HG02852 (cell line): ENCODE measurements around the gene SH3PXD2B.
"Not testable (repeated sequence)": the region's sequence is repeated elsewhere in the genome, so short reads cannot be mapped to it uniquely, and the experiment has no call there.

Experiments used
- ATAC-seq: cut with Tn5 transposase; IDR thresholded peaks from one replicate; pipeline ENCODE4 v1.9.1; 2021; ENCODE audit warnings: mild to moderate bottlenecking, moderate library complexity; ENCODE audit not compliant: unreplicated experiment

Gene SH3PXD2B

DNA sequence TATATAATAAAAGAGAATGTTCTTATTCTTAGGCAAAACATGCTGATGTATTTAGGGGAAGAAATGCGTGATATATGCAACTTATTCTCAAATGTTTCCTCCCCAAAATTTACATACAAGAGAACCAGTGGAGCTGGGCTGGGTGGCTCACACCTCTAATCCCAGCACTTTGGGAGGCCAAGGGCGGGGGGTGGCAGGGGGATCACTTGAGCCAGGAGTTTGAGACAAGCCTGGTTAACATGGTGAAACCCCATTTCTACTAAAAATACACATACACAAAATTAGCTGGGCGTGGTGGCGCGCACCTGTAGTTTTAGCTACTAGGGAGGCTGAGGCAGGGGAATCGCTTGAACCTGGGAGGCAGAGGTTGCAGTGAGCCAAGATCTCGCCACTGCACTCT lies 143.3 kb downstream of the SH3PXD2B start:
- no peak for ATAC-seq

DNA sequence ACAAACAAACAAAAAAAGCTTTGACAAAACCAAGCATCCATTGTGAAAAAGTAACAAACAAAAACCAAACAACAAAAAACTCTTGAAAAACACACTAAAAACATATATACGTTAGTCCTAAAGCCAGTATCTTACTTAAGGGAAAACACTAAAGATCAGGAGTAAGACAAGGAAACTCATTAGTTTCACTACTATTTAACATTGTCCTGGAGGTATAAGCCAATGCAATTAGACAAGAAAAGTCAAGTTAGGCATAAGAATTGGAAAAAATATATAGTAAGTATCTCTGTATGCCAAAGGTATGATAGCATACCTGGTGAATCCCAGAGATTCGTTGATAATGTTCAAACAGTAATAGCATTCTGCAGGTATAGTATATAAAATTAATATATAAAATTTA lies 148.9 kb downstream of the SH3PXD2B start:
- ATAC-seq = no peak

DNA sequence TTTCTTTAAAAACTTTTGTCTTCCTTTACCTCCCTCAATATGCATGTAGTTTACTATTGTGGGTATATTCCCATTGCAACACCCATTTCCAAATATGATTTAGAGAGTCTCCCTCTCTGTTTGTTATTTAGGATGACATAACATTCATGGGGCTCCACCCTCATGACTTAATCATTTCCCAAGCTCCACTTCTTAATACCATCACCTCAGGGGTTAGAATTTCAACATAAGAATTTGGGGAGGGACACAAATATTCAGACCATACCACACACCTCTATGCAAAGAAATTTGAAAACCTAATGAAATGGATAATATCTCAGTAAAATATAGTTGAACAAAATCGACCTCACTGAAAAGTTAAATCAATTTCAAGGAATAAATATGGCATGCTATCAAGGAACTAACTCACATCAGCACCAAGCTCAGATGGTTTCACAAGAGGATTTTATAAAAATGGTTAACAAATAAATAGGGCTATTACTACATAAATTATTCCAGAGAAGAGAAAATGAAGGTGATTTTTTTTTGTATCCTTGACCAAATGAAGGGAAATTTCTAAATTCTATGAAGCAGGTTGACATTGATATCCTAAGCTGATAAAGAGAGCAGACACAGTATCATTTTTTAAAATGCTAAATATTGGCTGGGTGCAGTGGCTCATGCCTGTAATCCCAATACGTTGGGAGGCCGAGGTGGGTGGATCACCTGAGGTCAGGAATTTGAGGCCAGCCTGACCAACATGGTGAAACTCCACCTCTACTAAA lies 150.6 kb downstream of the SH3PXD2B start:
- ATAC-seq = no peak

DNA sequence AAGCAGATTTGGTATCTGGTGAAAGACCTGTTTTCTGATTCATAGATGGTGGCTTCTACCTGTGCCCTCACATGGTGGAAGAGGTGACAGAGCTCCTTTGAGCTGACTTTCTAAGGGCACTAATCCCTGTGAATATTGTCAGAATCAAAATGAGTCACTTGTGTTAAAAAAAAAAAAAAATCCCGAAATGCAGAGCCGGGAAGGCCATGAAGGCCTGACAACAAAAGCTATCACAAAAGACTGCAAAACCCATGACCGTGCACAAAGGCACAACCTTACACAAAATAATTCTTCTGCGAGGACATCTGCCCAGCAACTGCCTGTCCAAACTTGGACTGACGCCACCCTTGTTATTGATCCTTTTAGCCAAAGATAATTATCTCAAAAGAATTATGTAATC lies 151.2 kb downstream of the SH3PXD2B start:
- ATAC-seq = no peak

DNA sequence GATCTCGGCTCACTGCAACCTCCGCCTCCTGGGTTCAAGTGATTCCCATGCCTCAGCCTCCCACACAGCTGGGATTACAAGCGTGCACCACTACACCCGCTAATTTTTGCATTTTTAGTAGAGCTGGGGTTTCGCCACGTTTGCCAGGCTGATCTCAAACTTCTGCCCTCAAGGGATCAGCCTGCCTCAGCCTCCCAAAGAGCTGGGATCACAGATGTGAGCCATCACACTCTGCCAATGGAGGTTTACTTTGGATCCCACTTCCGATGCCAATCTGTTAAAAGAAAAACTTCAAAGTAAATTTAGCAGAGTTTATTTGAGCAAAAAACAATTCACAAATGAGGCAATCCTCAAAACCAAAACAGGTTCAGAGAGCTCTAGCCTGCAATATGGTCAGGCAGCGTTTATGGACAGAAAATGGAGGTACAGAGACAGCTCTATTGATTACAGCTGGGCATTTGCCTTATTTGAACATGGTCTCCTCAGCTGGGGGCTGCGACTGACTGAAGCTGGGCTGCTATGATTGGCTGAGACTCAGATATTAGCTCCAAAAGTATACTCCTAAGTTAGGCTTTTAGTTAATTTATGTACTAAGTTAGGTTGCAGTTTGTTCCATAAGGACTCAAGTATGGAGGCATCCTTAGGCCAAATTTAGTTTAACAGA lies 152.1 kb downstream of the SH3PXD2B start:
- no peak for ATAC-seq

DNA sequence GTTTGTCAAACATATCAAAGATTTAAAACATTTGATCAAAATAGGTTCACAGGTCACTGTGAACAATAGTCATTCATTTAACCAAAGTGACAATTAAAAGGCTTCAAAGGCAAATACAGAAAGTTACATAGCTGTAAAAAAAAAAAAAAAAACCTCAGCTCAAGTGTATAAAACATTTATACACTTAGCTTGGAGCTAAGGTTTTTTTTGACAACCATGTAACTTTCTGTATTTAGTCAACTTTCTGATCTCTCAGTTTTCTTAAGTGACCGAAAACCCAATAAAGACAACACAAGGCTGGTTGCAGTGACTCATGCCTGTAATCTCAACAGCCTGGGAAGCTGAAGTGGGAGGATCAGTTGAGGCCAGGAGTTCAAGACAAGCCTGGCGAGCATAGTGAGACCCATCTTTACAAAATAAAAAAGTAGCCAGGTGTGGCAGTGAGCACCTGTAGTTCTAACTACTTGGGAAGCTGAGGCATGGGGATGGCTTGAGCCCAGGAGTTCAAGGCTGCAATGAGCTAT lies 154.3 kb downstream of the SH3PXD2B start:
- ATAC-seq = no peak

DNA sequence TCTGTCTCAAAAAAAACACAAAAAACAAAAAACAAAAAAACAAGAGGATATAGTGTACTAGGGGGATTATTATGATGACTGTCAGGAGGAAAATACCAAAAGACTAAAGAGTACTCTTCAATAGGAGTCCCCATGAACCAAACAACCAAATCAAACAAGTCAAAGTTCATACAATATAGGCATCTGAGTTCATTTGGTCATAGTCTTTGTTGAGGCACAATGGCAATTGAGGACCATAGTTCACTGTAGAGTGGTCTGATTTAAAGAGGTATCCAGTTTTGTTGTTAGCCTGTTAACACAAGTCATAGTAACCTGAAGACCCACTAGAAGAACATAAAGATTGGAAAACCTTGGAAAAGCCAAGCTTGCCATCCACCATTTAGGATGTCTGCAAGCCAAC lies 159.5 kb downstream of the SH3PXD2B start:
- ATAC-seq = no peak

DNA sequence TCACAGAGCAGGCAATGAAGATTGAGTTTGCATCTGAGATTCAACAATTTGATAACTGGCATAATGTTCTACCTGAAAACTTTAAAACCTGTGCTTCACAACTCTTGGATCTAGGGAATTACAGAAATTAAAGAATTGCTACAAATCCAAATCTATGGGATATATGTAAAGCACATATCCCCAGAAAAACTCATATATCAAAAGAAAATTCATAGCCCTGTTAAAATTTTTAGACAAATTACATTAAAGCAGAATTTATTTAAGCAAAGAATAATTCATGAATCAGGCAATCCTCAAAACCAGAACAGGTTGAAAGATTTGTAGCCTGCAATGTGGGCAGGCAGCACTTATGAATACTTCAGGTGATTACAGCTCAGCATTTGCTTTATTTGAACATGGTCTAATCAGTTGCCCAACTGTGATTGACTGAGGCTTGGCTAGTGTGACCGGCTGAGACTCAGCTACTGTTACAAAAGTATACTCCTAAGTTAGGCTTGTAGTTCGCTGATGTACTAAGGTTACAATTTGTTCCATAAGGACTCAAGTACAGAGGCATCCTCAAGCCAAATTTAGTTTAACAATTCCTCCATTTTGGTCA lies 160.5 kb downstream of the SH3PXD2B start:
- no peak for ATAC-seq

DNA sequence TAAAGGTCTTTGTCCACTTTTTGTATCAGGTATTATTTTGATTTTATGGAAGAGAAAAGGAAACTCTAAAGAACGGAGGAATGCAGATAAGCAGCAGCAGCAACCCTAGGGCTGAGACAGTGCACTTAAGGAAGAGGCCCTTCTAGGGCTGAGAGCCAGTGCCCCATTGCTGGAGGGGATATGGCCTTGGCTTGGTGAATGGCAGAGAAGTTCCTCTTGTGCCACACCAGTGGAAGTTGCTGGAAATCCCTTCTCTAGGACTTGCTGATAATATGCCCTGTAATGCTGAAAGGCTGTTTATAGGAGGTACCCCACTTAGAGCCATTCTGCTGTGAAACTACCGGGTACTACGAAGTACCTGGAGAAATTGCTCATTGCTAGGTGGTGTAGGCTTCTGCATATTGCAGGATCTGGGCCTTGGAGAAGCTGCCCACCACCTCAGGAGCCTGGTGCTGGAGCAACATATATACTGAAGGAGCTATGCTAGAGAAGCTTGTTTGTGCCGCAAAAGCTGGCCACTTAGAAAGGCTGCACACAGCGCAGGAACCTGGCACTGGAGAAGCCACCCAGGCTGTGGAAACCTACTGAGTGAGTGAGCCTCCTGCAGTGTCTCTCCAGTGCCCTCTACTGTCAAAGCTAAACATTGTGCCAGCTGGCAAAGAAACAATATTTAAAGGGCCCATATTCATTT lies 161.1 kb downstream of the SH3PXD2B start:
- peak; percentile 89 for ATAC-seq

DNA sequence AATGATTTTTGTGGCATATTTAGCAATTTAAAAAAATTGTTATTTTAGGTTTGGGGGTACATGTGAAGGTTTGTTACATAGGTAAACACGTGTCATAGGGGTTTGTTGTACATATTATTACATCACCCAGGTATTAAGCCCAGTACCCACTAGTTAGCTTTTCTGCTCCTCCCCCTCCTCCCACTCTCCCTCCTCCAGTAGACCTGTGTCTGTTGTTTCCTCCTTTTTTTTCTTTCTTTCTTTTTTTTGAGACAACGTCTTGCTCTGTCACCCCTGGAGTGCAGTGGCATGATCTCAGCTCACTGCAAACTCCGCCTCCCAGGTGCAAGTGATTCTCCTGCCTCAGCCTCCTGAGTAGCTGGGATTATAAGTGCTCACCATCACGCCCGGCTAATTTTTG lies 162.5 kb downstream of the SH3PXD2B start:
- not testable (repeated sequence) for ATAC-seq

DNA sequence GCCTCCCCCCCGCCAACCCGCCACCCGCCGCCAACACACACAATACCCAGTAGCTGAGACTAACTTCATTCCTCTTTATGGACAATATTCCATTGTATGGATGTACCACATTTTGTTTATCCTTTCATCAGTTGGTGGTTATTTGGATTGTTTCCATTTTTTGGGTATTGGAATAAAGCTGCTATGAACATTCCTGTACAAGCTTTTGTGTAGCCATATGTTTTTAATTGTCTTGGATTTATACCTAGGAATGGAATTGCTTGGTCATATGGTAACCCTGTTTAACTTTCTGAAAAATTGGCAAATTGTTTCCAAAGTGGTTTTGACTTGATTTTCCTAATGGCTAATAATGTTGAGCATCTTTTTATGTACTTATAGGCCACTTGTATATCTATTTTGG lies 165.9 kb downstream of the SH3PXD2B start:
- ATAC-seq = no peak

DNA sequence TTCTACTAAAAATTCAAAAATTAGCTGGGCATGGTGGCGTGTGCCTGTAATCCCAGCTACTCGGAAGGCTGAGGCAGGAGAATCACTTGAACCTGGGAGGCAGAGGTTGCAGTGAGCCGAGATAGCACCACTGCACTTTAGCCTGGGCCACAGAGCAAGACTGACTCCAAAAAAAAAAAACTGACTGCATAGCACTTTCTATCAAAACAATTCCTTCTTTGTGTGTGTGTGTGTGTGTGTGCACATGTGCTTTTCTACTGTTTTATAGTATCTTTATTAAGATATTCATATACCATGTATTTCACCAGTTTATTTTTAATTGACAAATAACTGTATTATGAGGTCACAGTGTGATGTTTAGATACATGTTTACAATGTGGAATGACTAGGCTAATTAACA lies 167.2 kb downstream of the SH3PXD2B start:
- not testable (repeated sequence) for ATAC-seq

DNA sequence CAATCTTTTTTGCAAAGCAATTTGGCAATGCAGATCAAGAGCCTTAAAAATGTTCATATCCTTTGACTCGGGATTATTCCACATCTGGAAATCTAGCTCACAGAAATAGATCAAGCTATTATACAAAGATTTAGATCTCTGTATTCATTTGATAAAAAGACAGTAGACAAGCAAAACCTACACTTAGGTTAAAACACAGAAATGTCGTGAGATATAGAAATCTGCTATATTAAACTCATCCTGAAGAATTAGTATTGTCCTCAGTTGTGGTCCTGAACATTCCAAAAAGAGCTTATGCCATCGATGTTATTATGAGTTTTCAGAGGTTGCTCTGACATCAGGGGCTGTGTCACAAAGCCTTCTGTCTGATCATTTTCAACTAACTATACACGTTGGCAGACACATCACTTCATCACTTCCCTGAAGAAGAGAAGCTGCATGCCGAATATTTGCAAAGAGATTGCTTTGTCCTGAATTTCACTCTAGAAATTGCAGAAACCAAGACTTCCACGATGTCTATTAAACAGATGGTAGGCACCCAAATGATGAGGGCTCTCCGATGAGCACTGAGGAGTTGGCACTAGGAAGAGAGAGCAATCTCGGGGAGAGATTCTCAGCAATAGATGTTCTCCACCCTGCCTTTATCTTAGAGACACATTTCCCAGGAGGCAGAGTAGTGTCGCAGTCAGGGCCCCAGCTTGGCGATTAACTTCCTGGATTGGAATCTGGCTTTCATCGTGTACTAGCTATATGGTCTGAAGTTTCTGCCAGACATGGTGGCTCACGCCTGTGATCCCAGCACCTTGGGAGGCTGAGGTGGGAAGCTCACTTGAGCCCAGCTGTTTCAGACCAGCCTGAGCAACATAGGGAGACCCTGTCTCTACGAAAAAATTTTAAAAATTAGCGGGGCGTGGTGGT lies 168.8 kb downstream of the SH3PXD2B start:
- no peak for ATAC-seq

DNA sequence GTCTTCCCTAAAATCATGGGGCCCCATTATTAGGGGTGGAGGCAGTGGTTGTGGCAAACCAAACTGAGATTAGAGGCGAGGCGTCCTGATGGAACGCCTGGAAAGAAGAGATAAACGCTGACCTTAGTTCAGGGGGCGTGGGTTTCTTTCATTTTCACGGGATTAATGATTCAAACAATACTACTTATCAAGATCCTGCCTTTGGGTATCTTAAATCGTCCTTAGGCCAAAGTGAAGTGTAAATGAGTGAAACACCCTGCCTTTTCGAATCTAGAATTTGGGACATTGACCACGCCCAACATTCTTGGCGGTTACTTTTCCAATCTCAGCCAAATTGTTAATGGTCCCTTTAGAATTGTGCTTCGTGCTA lies 169.7 kb downstream of the SH3PXD2B start:
- no peak for ATAC-seq

DNA sequence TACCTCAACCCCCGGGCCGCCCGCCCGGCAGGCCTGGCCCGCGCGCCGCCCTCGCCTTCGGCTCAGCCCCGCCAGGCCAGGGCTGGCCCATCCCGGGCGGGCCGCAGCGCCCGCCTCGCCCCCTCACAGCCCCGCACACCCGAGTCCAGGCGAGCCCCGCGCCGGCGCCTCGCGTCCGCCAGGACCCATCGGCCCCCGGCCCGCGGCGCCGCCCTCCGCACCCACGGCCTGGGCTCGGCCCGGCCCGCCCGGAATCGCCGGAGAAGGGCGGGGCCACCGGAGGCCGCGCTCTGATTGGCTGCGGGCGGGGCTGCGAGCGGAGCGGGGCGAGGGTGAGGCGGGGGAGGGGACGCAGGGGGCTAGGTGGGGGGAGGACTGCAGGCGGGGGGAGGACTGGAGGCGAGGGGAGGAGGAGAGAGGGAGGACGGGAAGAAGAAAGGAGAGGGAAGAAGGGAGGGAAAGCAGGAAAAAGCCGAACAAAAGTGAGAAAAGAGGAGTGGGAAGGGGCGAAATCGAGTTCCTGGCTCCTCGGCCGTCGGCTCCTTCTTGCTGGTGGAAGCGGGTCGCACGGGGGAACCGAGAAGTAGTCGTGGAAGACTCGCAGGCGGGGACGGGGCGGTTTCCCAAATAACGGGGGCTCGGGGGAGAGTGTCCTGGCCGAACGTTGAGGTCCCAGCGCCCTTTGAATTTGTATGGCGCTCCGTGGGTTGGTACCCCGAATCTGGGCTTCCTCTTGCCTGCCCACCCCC lies 170.3 kb downstream of the SH3PXD2B start:
- ATAC-seq = peak; percentile 85

DNA sequence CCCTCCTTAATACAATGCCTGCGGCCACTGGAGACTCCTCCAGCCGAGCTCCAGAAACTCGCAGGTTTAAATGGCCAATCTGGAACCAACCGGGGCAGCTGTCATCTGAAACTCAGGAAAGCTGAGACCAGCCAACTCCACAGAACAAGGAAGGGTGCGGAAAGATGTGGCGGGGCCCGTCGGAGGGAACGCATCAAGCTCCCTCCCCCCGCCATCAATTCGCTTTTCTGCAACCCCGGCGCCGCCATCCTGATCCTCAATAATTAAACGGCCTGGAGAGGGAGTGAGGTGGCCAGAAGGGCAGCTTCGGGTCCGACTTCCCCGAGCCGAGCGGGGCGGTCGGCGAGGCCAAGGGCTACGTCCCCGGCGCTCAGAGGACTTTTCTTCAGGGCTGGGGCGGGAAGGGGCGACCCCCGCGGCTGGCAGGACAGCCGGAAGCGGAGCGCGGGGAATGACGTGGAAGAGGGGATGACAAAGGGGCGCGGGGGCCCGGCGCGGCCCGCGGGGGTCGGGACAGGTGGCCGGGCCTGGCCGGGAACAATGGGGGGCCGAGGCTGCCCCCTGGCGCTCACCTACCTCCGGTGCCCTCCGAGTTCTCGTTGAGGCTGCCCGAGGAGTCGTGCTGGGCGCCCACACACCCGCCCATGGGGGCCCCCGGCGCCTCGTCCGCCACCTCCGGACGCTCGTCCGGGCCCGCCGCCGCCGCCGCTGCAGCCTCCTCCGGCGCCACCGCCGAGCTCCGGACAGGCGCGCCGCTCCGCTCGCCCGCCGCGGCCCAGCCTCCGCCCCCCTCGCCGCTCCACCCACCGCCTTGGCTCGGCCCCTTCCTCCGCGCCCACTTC lies 171.1 kb downstream of the SH3PXD2B start, which contains the start of gene UBTD2:
UBTD2 (minus strand) TSS at position 745 of the 842 bp plus-strand sequence; CDS start at position 646, 99 bp downstream.
- ATAC-seq = peak; percentile 89

DNA sequence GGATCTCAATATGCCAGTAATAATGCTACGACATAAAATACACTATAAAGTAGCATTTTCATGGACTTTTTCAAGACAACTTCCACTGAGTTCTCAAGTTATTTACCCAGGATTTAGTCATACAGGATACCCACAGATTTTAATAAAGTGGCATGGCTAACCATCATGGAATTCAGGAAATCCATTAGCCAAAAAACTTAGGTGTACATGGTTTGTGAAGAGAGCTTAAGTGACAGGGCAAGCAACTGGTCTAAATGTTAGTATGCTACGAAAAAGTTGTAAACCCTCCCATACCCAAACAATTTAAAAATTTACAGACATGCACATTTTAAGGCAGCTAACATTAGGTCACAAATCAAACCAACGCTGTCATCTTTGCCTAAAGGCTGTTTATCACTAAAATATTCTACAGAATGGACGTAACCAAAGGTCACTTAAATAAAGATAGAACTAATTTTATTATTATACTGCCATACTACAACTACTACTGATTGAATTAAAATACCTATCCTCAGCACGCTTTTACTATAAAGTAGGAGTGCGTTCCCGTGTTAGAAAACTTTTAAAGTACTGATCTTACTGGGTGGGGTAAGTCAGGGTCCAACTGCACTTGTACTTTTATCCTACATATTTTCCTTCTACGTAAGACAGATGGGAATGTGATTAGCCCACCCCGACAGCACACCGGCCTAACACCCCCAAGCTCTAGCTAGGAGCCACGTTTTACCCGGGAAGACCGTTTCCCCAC lies 171.9 kb downstream of the SH3PXD2B start:
- no peak for ATAC-seq

DNA sequence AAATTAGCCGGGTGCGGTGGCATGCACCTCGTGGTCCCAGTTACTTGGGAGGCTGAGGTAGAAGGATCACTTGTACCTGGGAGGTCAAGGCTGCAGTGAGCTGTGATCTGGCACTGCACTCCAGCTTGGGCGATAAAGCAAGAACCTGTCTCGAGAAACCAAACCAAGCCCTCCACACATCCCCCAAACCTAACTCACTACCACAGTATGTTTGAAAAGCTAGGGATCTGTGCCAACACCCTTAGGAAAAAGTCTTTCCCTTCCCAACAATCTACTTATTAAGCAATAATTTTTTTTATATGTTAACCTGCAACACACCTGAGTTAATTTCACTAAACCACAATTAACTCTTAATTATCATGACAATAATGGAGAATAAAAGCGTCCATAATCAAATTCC lies 173.0 kb downstream of the SH3PXD2B start:
- ATAC-seq = no peak
